WTC11 (cell line): Measurements from ENCODE around the gene SYNM. TPM values are rescaled to one million over a fixed set of nuclear protein-coding genes. Genes with fewer than 3 reads are reported as not detected.

ENCODE experiments used
- ATAC-seq: fragments of 200-7000 bp; cut with Tn5 transposase; 2 replicates; pipeline ENCODE4 v1.10.0; 2021; ENCODE audit warnings: mild to moderate bottlenecking, moderate library complexity
- CTCF ChIA-PET: fragments of 300-600 bp; sonication (Branson Sonifier 250); formaldehyde crosslinking; loops from one replicate; lab custom pipeline; 2021; ENCODE audit warnings: antibody characterized with exemption; lab: Charles Lee
- POLR2A ChIA-PET: fragments of 350-600 bp; sonication (Branson Sonifier 250); formaldehyde crosslinking; loops from one replicate; lab custom pipeline; 2021; ENCODE audit warnings: antibody characterized with exemption; lab: Charles Lee
- DNase-seq: peaks from one replicate; pipeline ENCODE4 v3.0.0; 2021; ENCODE audit warnings: low spot score
- H3K27ac Mint-ChIP-seq: 2 replicates; pipeline ENCODE4 v1.8.0; 2021; ENCODE audit warnings: mixed read lengths
- H3K27me3 Mint-ChIP-seq: 2 replicates; pipeline ENCODE4 v1.8.0; 2021; ENCODE audit warnings: low read depth, mild to moderate bottlenecking, moderate library complexity, mixed read lengths
- H3K36me3 Mint-ChIP-seq: 2 replicates; pipeline ENCODE4 v1.8.0; 2021; ENCODE audit warnings: mixed read lengths
- H3K4me1 Mint-ChIP-seq: 2 replicates; pipeline ENCODE4 v1.8.0; 2022; ENCODE audit warnings: mixed read lengths
- H3K4me3 Mint-ChIP-seq: 2 replicates; pipeline ENCODE4 v1.8.0; 2021; ENCODE audit warnings: mild to moderate bottlenecking, moderate library complexity, mixed read lengths
- H3K9me3 Mint-ChIP-seq: 2 replicates; pipeline ENCODE4 v1.8.0; 2021; ENCODE audit warnings: mixed read lengths
- CBFB ChIP-seq: sonication (generic); formaldehyde crosslinking; IDR thresholded peaks from 2 replicates; pipeline ENCODE4 v1.8.1; 2022; ENCODE audit warnings: mild to moderate bottlenecking, low read depth, missing genetic modification reagents
- CREM ChIP-seq: sonication (generic); formaldehyde crosslinking; IDR thresholded peaks from 2 replicates; pipeline ENCODE4 v1.8.1; 2022; ENCODE audit warnings: mild to moderate bottlenecking, missing genetic modification reagents, moderate library complexity
- ESRRA ChIP-seq: sonication (generic); formaldehyde crosslinking; IDR thresholded peaks from 2 replicates; pipeline ENCODE4 v1.8.1; 2022; ENCODE audit warnings: mild to moderate bottlenecking, missing genetic modification reagents, borderline replicate concordance
- GABPB1 ChIP-seq: sonication (generic); formaldehyde crosslinking; IDR thresholded peaks from 2 replicates; pipeline ENCODE4 v1.8.1; 2023; ENCODE audit warnings: mild to moderate bottlenecking, missing genetic modification reagents
- GTF2I ChIP-seq: fragments of 250-450 bp; sonication (Bioruptor Pico); conservative IDR thresholded peaks from 2 replicates; pipeline ENCODE4 v1.4.0; 2021; ENCODE audit warnings: mild to moderate bottlenecking
- IRF2 ChIP-seq: sonication (generic); formaldehyde crosslinking; IDR thresholded peaks from 2 replicates; pipeline ENCODE4 v1.8.0; 2022; ENCODE audit warnings: low read depth, missing genetic modification reagents, borderline replicate concordance
- JAZF1 ChIP-seq: fragments of 250-450 bp; sonication (Bioruptor Pico); IDR thresholded peaks from 2 replicates; pipeline ENCODE4 v1.9.0; 2021; ENCODE audit warnings: moderate library complexity, mild to moderate bottlenecking, inconsistent platforms
- JUN ChIP-seq: sonication (generic); formaldehyde crosslinking; IDR thresholded peaks from 2 replicates; pipeline ENCODE4 v1.8.0; 2023; ENCODE audit warnings: mild to moderate bottlenecking, missing genetic modification reagents
- NFATC4 ChIP-seq: fragments of 250-450 bp; sonication (Bioruptor Pico); IDR thresholded peaks from 2 replicates; pipeline ENCODE4 v1.9.0; 2021; ENCODE audit warnings: mild to moderate bottlenecking
- RELA ChIP-seq: sonication (generic); formaldehyde crosslinking; IDR thresholded peaks from 2 replicates; pipeline ENCODE4 v1.8.1; 2022; ENCODE audit warnings: missing genetic modification reagents, mild to moderate bottlenecking, borderline replicate concordance
- SOX15 ChIP-seq: fragments of 250-450 bp; sonication (Bioruptor Pico); IDR thresholded peaks from 2 replicates; pipeline ENCODE4 v1.9.0; 2021; ENCODE audit warnings: mild to moderate bottlenecking
- SP1 ChIP-seq: sonication (generic); formaldehyde crosslinking; conservative IDR thresholded peaks from 2 replicates; pipeline ENCODE4 v1.8.1; 2022; ENCODE audit warnings: missing genetic modification reagents
- ZBTB21 ChIP-seq: sonication (generic); formaldehyde crosslinking; IDR thresholded peaks from 2 replicates; pipeline ENCODE4 v1.8.1; 2023; ENCODE audit warnings: mild to moderate bottlenecking, missing genetic modification reagents, borderline replicate concordance
- total RNA-seq: library from RNA; stranded (reverse); gene quantifications from 3 replicates; pipeline ENCODE4 v1.2.3, GENCODE V29; 2021
- TF ChIP-seq, protein P1 (sequence below): sonication (generic); formaldehyde crosslinking; IDR thresholded peaks from 2 replicates; pipeline ENCODE4 v1.8.0; 2022; ENCODE audit warnings: missing genetic modification reagents
- TF ChIP-seq, protein P2 (sequence below): fragments of 250-450 bp; sonication (Bioruptor Pico); conservative IDR thresholded peaks from 2 replicates; pipeline ENCODE4 v1.9.0; 2021; ENCODE audit warnings: mild to moderate bottlenecking
- TF ChIP-seq, protein P3 (sequence below): sonication (generic); formaldehyde crosslinking; IDR thresholded peaks from 2 replicates; pipeline ENCODE4 v1.8.1; 2022; ENCODE audit warnings: mild to moderate bottlenecking, missing genetic modification reagents, moderate library complexity, borderline replicate concordance

Gene SYNM
- total RNA-seq, 1 experiment from 2014 or later = 2.2 TPM

DNA sequence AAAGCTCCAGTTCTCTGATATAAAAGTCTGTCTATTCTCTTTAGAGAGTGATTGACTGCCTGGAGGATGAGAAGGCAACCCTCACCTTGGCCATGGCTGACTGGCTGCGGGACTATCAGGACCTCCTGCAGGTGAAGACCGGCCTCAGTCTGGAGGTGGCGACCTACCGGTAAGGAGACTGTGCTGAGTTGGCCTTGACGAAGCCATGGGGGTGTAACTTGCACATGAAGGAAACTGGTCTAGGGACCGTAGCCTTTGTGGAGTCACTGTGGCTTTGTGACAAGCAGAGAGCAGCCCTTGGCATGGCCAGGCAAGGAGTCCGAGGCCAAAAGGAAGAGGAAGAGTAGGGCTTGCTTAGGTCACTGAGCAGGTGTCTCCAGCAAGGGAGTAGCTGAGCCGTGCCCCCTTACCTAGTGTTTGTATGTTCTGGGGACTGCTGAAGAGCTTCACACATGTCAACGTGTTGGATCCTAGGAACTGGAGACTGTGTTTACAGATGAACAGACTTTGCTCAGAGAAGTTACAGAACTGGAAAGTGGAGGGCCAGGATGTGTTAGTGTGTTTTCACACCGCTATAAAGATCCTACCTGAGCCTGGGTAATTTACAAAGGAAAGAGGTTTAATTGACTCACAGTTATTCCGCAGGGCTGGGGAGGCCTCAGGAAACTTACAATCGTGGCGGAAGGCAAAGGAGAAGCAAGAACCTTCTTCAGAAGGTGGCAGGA lies 8.8 kb downstream of the SYNM start:
- ChIA-PET POLR2A (no interaction called here), CTCF (interaction anchor here (1.7 kb wide), 1 partner anchor 8 kb away, joined by 5 read pairs; the partner anchor contains the start of gene SYNM)
- Mint-ChIP-seq H3K4me3 (no peak overlapping the region), H3K4me1 (no peaks in the 10 kb centered on the region), H3K27me3 (peaks cover 4% of the 10 kb centered on the region), H3K9me3 (no peaks in the 10 kb centered on the region), H3K36me3 (no peaks in the 10 kb centered on the region), H3K27ac (no peak overlapping the region)
- TF ChIP-seq, protein P1, sequence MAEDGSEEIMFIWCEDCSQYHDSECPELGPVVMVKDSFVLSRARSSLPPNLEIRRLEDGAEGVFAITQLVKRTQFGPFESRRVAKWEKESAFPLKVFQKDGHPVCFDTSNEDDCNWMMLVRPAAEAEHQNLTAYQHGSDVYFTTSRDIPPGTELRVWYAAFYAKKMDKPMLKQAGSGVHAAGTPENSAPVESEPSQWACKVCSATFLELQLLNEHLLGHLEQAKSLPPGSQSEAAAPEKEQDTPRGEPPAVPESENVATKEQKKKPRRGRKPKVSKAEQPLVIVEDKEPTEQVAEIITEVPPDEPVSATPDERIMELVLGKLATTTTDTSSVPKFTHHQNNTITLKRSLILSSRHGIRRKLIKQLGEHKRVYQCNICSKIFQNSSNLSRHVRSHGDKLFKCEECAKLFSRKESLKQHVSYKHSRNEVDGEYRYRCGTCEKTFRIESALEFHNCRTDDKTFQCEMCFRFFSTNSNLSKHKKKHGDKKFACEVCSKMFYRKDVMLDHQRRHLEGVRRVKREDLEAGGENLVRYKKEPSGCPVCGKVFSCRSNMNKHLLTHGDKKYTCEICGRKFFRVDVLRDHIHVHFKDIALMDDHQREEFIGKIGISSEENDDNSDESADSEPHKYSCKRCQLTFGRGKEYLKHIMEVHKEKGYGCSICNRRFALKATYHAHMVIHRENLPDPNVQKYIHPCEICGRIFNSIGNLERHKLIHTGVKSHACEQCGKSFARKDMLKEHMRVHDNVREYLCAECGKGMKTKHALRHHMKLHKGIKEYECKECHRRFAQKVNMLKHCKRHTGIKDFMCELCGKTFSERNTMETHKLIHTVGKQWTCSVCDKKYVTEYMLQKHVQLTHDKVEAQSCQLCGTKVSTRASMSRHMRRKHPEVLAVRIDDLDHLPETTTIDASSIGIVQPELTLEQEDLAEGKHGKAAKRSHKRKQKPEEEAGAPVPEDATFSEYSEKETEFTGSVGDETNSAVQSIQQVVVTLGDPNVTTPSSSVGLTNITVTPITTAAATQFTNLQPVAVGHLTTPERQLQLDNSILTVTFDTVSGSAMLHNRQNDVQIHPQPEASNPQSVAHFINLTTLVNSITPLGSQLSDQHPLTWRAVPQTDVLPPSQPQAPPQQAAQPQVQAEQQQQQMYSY (CRISPR knock-in tag) = no peak
- no peak for TF ChIP-seq JAZF1 (CRISPR knock-in tag)
- TF ChIP-seq RELA = no peak
- TF ChIP-seq SOX15 (CRISPR knock-in tag) = no peak
- no peak for TF ChIP-seq ZBTB21 (CRISPR knock-in tag)
- TF ChIP-seq, protein P2, sequence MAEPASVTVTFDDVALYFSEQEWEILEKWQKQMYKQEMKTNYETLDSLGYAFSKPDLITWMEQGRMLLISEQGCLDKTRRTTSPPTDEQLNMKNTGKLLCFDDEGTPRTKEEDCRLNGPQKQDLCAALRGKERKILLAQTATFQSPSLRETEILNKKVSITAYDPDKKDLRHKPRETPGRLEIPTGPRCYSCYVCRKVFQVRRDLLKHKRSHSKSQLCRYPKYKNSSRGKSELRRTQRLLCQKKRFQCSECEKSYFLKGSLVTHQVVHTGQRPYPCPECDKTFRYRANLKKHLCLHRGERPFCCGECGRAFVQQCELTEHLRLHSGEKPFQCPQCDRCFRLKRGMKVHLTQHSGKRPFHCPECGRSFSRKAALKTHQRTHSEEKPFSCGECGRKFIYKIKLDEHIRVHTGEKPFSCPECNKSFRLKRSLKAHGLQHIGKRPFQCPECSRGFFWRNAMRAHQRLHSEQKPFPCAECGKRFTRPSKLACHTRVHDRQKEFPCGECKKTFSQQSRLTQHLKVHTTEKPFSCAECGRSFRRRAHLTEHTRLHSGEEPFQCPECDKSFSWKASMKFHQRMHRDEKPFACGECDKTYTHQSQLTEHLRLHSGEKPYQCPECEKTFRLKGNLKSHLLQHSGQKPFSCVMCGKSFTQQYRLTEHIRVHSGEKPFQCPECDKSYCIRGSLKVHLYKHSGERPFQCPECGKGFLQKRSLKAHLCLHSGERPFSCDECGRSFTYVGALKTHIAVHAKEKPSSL (CRISPR knock-in tag) = no peak
- no peak for TF ChIP-seq SP1 (CRISPR knock-in tag)
- no peak for TF ChIP-seq JUN (CRISPR knock-in tag)
- TF ChIP-seq GABPB1 (CRISPR knock-in tag) = no peak
- TF ChIP-seq GTF2I (CRISPR knock-in tag) = no peak
- TF ChIP-seq, protein P3, sequence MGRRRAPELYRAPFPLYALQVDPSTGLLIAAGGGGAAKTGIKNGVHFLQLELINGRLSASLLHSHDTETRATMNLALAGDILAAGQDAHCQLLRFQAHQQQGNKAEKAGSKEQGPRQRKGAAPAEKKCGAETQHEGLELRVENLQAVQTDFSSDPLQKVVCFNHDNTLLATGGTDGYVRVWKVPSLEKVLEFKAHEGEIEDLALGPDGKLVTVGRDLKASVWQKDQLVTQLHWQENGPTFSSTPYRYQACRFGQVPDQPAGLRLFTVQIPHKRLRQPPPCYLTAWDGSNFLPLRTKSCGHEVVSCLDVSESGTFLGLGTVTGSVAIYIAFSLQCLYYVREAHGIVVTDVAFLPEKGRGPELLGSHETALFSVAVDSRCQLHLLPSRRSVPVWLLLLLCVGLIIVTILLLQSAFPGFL (CRISPR knock-in tag) = no peak
- TF ChIP-seq CBFB (CRISPR knock-in tag) = no peak
- TF ChIP-seq CREM (CRISPR knock-in tag) = no peak
- DNase-seq = no peak
- ATAC-seq = peak; percentile 64

DNA sequence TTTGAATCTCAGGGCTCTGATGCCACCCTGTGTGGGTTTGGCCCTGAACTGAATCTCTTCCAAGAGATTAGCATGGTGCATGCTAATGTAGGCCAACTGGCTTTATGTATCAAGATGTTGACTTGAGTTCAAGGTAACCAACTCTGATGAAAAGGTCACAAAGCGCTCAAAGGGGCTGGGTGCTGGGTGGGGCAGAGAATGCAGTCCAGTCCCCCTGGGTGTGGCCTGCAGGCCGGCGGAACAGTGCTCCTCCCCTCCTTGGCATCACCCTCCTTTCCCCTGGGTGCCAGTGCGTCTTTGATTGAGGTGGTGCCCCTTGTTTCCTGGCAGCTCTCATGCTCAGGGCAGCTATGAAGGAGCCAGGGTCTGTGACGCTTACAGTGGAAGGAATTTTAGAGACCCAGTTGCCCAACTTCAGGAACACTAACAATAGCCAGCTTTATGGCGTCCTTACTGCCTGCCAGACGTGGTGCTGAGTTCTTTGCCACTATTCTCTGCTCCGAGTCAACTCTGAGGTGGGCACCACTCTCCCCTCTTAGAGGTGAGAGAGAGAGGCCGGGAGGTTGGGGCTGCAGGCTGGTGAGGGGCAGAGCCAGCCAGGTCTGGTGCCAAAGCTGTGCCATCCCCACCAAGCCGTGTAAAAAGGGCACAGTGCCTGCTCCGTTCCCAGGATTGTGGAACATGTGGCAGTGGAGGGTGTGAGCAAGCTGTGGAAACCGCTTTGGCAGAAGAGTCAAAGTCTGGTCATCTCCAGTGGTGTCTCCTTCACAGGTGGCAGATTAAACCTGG lies 9.8 kb downstream of the SYNM start:
- ChIA-PET CTCF (interaction anchor here (1.7 kb wide), 1 partner anchor 9 kb away, joined by 5 read pairs; the partner anchor contains the start of gene SYNM), POLR2A (interaction anchor here (0.7 kb wide), 1 partner anchor 240 kb away, joined by 4 read pairs; no protein-coding TSS in a partner anchor)
- Mint-ChIP-seq H3K36me3 (no peaks in the 10 kb centered on the region), H3K9me3 (no peaks in the 10 kb centered on the region), H3K27me3 (no peaks in the 10 kb centered on the region), H3K4me3 (no peak overlapping the region), H3K4me1 (no peaks in the 10 kb centered on the region), H3K27ac (no peak overlapping the region)
- ATAC-seq (no peak), DNase-seq (no peak)
- no peak for TF ChIP-seq GABPB1 (CRISPR knock-in tag)
- TF ChIP-seq ESRRA (CRISPR knock-in tag) = no peak
- TF ChIP-seq IRF2 (CRISPR knock-in tag) = no peak
- TF ChIP-seq, protein P1 (CRISPR knock-in tag) = no peak
- no peak for TF ChIP-seq ZBTB21 (CRISPR knock-in tag)
- no peak for TF ChIP-seq NFATC4 (CRISPR knock-in tag)
- TF ChIP-seq JUN (CRISPR knock-in tag) = no peak
